K562 (cell line): ENCODE results near the gene FKBP2. TPM values are rescaled to one million over a fixed set of nuclear protein-coding genes. Genes with fewer than 3 reads are reported as not detected.

ENCODE experiments used
- ATAC-seq: fragments of 200-7000 bp; cut with Tn5 transposase; 3 replicates; pipeline ENCODE4 v1.9.1; 2020; ENCODE audit warnings: moderate library complexity
- BruUV-seq: library from RNA; stranded (reverse); fragments of 400-500 nt; replicated peaks from 2 replicates; lab custom pipeline; 2021; lab: Mats Ljungman, UMichigan
- CTCF ChIA-PET: fragments of 300-600 bp; formaldehyde crosslinking; extraction: SDS; loops from one replicate; lab custom pipeline; 2021; ENCODE audit warnings: low intra/inter-chr PET ratio; lab: Yijun Ruan, JAX
- POLR2A ChIA-PET: fragments of 300-600, 350-650 bp; sonication (Branson Sonifier 250); formaldehyde crosslinking; extraction: SDS; loops from one replicate; lab custom pipeline; 2021; ENCODE audit warnings: antibody characterized with exemption, inconsistent platforms; lab: Yijun Ruan, JAX
- DNase-seq, 4 experiments: peaks; one replicate each; pipeline versions ENCODE4 v3.0.0 to v3.0.0-alpha.2; 2011 to 2018; ENCODE audit warnings: low spot score in 3 of 4, mixed read lengths in 3 of 4; ENCODE audit errors: extremely low read depth in 1 of 4
- FAIRE-seq: peaks from 2 replicates; lab custom pipeline; 2011; peaks lifted over from hg19 to GRCh38; lab: Jason Lieb, UNC
- H2AFZ ChIP-seq: 2 replicates; pipeline ENCODE4 v1.6.0; 2011; ENCODE audit warnings: low read depth, low read length, control low read depth, inconsistent platforms
- H3K27ac ChIP-seq: fragments of 200-600 bp; 3 replicates; pipeline ENCODE4 v1.8.0; 2011; ENCODE audit warnings: low read depth, mild to moderate bottlenecking, control low read depth, inconsistent platforms, low read length, moderate library complexity, mixed read lengths; ENCODE audit errors: extremely low read depth
- H3K27me3 ChIP-seq, 2 experiments: fragments of 300-600 bp in 1 of 2; 2 replicates in 1 of 2; 3 replicates in 1 of 2; pipeline versions ENCODE4 v1.6.0 to v1.8.0; 2011; ENCODE audit warnings: inconsistent platforms in 2 of 2, low read length in 2 of 2, mild to moderate bottlenecking in 1 of 2, mixed read lengths in 1 of 2, moderate library complexity in 1 of 2; ENCODE audit not compliant: control insufficient read depth in 2 of 2, insufficient read depth in 2 of 2
- H3K36me3 ChIP-seq: fragments of 300-600 bp; 3 replicates; pipeline ENCODE4 v1.8.0; 2011; ENCODE audit warnings: mild to moderate bottlenecking, low read length, inconsistent platforms; ENCODE audit not compliant: control insufficient read depth, insufficient read depth
- H3K4me1 ChIP-seq, 2 experiments: fragments of 200-600 bp in 1 of 2; replicated peaks in 1 of 2; 2 replicates in 1 of 2; 3 replicates in 1 of 2; pipeline versions ENCODE4 v1.5.1 to v1.8.0; 2011; ENCODE audit warnings: inconsistent platforms in 2 of 2, low read length in 2 of 2, mild to moderate bottlenecking in 1 of 2, mixed read lengths in 1 of 2, moderate library complexity in 1 of 2; ENCODE audit not compliant: control insufficient read depth in 2 of 2, insufficient read depth in 2 of 2
- H3K4me2 ChIP-seq: 2 replicates; pipeline ENCODE4 v1.6.1; 2011; ENCODE audit warnings: low read length, control low read depth, inconsistent platforms, mixed read lengths; ENCODE audit not compliant: insufficient read depth
- H3K4me3 ChIP-seq: fragments of 200-600 bp; sonication (generic), shearing (Covaris generic); 2 replicates; pipeline ENCODE4 v1.5.1; 2016; ENCODE audit warnings: control low read depth, inconsistent platforms
- H3K79me2 ChIP-seq: fragments of 200-600 bp; 3 replicates; pipeline ENCODE4 v1.8.0; 2011; ENCODE audit warnings: low read length, inconsistent platforms; ENCODE audit not compliant: control insufficient read depth, insufficient read depth
- H3K9ac ChIP-seq, 2 experiments: 2 replicates each; pipeline versions ENCODE4 v1.6.0 to v1.6.1; 2011; ENCODE audit warnings: low read depth in 2 of 2, low read length in 2 of 2, control low read depth in 1 of 2, inconsistent platforms in 1 of 2, mild to moderate bottlenecking in 1 of 2, mixed read lengths in 1 of 2; ENCODE audit not compliant: insufficient read depth in 1 of 2
- H3K9me1 ChIP-seq: one replicate; pipeline ENCODE4 v1.6.0; 2011; ENCODE audit warnings: inconsistent platforms, mild to moderate bottlenecking, low read length, moderate library complexity; ENCODE audit not compliant: control insufficient read depth, insufficient read depth
- H3K9me3 ChIP-seq: replicated peaks from 2 replicates; pipeline ENCODE4 v1.5.1; 2011; ENCODE audit warnings: low read depth, low read length, inconsistent platforms; ENCODE audit not compliant: control insufficient read depth, insufficient read depth
- H4K20me1 ChIP-seq: replicated peaks from 2 replicates; pipeline ENCODE4 v1.6.1; 2011; ENCODE audit warnings: low read length, inconsistent platforms, mixed read lengths; ENCODE audit not compliant: control insufficient read depth, insufficient read depth
- ARHGAP35 ChIP-seq: fragments of 450-650 bp; IDR thresholded peaks from 2 replicates; pipeline ENCODE4 v1.6.1; 2018; ENCODE audit not compliant: partially characterized antibody
- ARID1B ChIP-seq: fragments of 450-650 bp; IDR thresholded peaks from 2 replicates; pipeline ENCODE4 v1.6.1; 2016; ENCODE audit warnings: antibody characterized with exemption, mild to moderate bottlenecking, inconsistent platforms
- CBFA2T3 ChIP-seq: fragments of 450-650 bp; IDR thresholded peaks from 2 replicates; pipeline ENCODE4 v1.6.1; 2017
- CREM ChIP-seq: IDR thresholded peaks from 2 replicates; pipeline ENCODE4 v1.6.1; 2014; ENCODE audit warnings: antibody characterized with exemption, low read depth
- DPF2 ChIP-seq: fragments of 450-650 bp; IDR thresholded peaks from 2 replicates; pipeline ENCODE4 v1.6.1; 2016
- EGR1 ChIP-seq: fragments of 450-650 bp; conservative IDR thresholded peaks from 2 replicates; pipeline ENCODE4 v1.6.1; 2017; ENCODE audit warnings: mild to moderate bottlenecking
- POLR2G ChIP-seq: fragments of 200-400 bp; formaldehyde crosslinking; IDR thresholded peaks from 2 replicates; pipeline ENCODE4 v1.6.1; 2017; ENCODE audit warnings: low read depth, mild to moderate bottlenecking, antibody characterized with exemption, low read length, moderate library complexity
- RBFOX2 ChIP-seq: fragments of 200-400 bp; formaldehyde crosslinking; IDR thresholded peaks from 2 replicates; pipeline ENCODE4 v1.6.1; 2017; ENCODE audit warnings: low read depth, mild to moderate bottlenecking, low read length, moderate library complexity
- SMARCE1 ChIP-seq: fragments of 450-650 bp; IDR thresholded peaks from 2 replicates; pipeline ENCODE4 v1.7.1; 2016; ENCODE audit warnings: mild to moderate bottlenecking
- ZBTB7A ChIP-seq: IDR thresholded peaks from 2 replicates; pipeline ENCODE4 v1.6.1; 2011; ENCODE audit warnings: low read depth, mild to moderate bottlenecking, low read length, moderate library complexity, borderline replicate concordance; ENCODE audit not compliant: control insufficient read depth
- ZNF518B ChIP-seq: fragments of 250-450 bp; sonication (Bioruptor Pico); IDR thresholded peaks from 2 replicates; pipeline ENCODE4 v1.5.0; 2021; ENCODE audit warnings: mild to moderate bottlenecking, moderate library complexity
- ZNF57 ChIP-seq: fragments of 450-650 bp; formaldehyde crosslinking; IDR thresholded peaks from 2 replicates; pipeline ENCODE4 v1.4.0; 2020; ENCODE audit warnings: mild to moderate bottlenecking, moderate library complexity
- WGBS: fragments of 100-300 bp; shearing (Covaris generic); methylation state at CpG from one replicate; pipeline ENCODE4 v1.1.6; 2016; ENCODE audit warnings: low coverage, mixed read lengths; ENCODE audit not compliant: insufficient coverage; ENCODE audit errors: missing lambda C conversion rate; 5-methylcytosine and 5-hydroxymethylcytosine counted together
- in situ Hi-C: fragments of 300-500 bp; cut with MboI; formaldehyde crosslinking; loops from 4 replicates; pipeline ENCODE4 v1.15.0; 2018; ENCODE audit warnings: inconsistent platforms, mixed read lengths
- intact Hi-C: fragments of 100-400 bp; cut with micrococcal nuclease; formaldehyde crosslinking; loops from 2 replicates; pipeline ENCODE4 v1.14.2; 2022
- polyA plus RNA-seq, 8 experiments: library from polyadenylated mRNA; depleted of rRNA in 4 of 8; stranded (reverse) in 5 of 8; unstranded in 3 of 8; fragments of >200 nt; fragmentation: Nextera tagmentation in 2 of 8; fragmentation: Illumina TruSeq in 1 of 8; extraction: Ambion mirVana in 2 of 8; extraction: Trizol in 1 of 8; gene quantifications; 2 replicates each; pipeline versions ENCODE4 v1.2.1 to v1.2.3, GENCODE V29; 2011 to 2014; ENCODE audit warnings: inconsistent platforms in 1 of 8, missing spikeins in 1 of 8
- total RNA-seq, 7 experiments: library from RNA; depleted of rRNA in 6 of 7; stranded (reverse); fragments of >200 nt in 6 of 7; fragmentation: Illumina TruSeq in 2 of 7; extraction: Trizol in 2 of 7; gene quantifications; 2 replicates each; pipeline versions ENCODE4 v1.2.1 to v1.2.3, GENCODE V29; 2011 to 2021; ENCODE audit warnings: low replicate concordance in 1 of 7
- TF ChIP-seq, protein P1 (sequence below): sonication (generic); formaldehyde crosslinking; IDR thresholded peaks from 2 replicates; pipeline ENCODE4 v1.8.0; 2023; ENCODE audit warnings: missing genetic modification reagents, mild to moderate bottlenecking, borderline replicate concordance

The FKBP2 gene
- total and polyA plus RNA-seq, 9 of the 15 experiments (the other 6 are each of a cell fraction or from before 2014, with no cell fraction given), result 3.5 to 151 (median 58.1) TPM

- peak in 2 of 4 experiments; percentile 57 to 76 for DNase-seq
- peak overlapping the region; percentile 48 to 71 for H3K9ac ChIP-seq
- ChIA-PET POLR2A (interaction anchor here (1.0 to 2.5 kb wide), 7 partner anchors 9 to 71 kb away, joined by 3 to 11 read pairs (median 5); partner anchors contain the start of genes FERMT3, FKBP2 and PPP1R14B), CTCF (no interaction called here)
- FAIRE-seq, result peak; percentile 48
- intact Hi-C loops (no loop called here), in situ Hi-C loops (no loop called here)
- peaks cover 23% of the 10 kb centered on the region; the same call in 2 of the 3 replicates for H3K36me3 ChIP-seq
- H3K9me3 ChIP-seq, result no peaks in the 10 kb centered on the region
- peaks cover 45% of the 10 kb centered on the region for H3K79me2 ChIP-seq
- peaks cover 37 to 73% of the 10 kb centered on the region in 2 experiments for H3K4me1 ChIP-seq
- H3K27ac ChIP-seq, result peak overlapping the region; percentile 47; the same call in 2 of the 3 replicates
- peak; percentile 3 for ATAC-seq
- no peaks in the 10 kb centered on the region for H4K20me1 ChIP-seq
- 54% methylated on average over 15 of the region's 15 CpGs for WGBS
- H3K4me3 ChIP-seq, result no peak overlapping the region
- H3K9me1 ChIP-seq, result no peaks in the 10 kb centered on the region
- peak overlapping the region; percentile 67 for H3K4me2 ChIP-seq
- H3K27me3 ChIP-seq, result no peaks in the 10 kb centered on the region
- no peak overlapping the region for H2AFZ ChIP-seq
- no TSS peak for BruUV-seq
- peak; percentile 54 for TF ChIP-seq POLR2G
- TF ChIP-seq ARHGAP35, result no peak
- peak; percentile 78; the same call in 1 of the 2 replicates for TF ChIP-seq ZBTB7A
- TF ChIP-seq DPF2, result peak; percentile 14; the same call in 1 of the 2 replicates
- no peak for TF ChIP-seq SMARCE1
- TF ChIP-seq ZNF57 (CRISPR knock-in tag), result no peak
- TF ChIP-seq CBFA2T3, result peak; percentile 47; the same call in 1 of the 2 replicates
- TF ChIP-seq ZNF518B, result no peak
- 0 out of 2 replicates have a peak, but pooled peaks have one; percentile 26 for TF ChIP-seq RBFOX2
- TF ChIP-seq, protein P1, sequence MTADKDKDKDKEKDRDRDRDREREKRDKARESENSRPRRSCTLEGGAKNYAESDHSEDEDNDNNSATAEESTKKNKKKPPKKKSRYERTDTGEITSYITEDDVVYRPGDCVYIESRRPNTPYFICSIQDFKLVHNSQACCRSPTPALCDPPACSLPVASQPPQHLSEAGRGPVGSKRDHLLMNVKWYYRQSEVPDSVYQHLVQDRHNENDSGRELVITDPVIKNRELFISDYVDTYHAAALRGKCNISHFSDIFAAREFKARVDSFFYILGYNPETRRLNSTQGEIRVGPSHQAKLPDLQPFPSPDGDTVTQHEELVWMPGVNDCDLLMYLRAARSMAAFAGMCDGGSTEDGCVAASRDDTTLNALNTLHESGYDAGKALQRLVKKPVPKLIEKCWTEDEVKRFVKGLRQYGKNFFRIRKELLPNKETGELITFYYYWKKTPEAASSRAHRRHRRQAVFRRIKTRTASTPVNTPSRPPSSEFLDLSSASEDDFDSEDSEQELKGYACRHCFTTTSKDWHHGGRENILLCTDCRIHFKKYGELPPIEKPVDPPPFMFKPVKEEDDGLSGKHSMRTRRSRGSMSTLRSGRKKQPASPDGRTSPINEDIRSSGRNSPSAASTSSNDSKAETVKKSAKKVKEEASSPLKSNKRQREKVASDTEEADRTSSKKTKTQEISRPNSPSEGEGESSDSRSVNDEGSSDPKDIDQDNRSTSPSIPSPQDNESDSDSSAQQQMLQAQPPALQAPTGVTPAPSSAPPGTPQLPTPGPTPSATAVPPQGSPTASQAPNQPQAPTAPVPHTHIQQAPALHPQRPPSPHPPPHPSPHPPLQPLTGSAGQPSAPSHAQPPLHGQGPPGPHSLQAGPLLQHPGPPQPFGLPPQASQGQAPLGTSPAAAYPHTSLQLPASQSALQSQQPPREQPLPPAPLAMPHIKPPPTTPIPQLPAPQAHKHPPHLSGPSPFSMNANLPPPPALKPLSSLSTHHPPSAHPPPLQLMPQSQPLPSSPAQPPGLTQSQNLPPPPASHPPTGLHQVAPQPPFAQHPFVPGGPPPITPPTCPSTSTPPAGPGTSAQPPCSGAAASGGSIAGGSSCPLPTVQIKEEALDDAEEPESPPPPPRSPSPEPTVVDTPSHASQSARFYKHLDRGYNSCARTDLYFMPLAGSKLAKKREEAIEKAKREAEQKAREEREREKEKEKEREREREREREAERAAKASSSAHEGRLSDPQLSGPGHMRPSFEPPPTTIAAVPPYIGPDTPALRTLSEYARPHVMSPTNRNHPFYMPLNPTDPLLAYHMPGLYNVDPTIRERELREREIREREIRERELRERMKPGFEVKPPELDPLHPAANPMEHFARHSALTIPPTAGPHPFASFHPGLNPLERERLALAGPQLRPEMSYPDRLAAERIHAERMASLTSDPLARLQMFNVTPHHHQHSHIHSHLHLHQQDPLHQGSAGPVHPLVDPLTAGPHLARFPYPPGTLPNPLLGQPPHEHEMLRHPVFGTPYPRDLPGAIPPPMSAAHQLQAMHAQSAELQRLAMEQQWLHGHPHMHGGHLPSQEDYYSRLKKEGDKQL (CRISPR knock-in tag), result no peak
- peak; percentile 44 for TF ChIP-seq EGR1
- 0 out of 2 replicates have a peak, but pooled peaks have one; percentile 24 for TF ChIP-seq CREM
- 0 out of 2 replicates have a peak, but pooled peaks have one; percentile 26 for TF ChIP-seq ARID1B
These were observed 8.5 kb upstream of the FKBP2 start for GRCh38 chr11:64232182-64232966.
